Suppressor macrophage treated with lipopolysaccharide for 4 hours (primary cell): Measurements from ENCODE around the gene BAHCC1.

Experiments used
- DNase-seq: peaks from one replicate; pipeline ENCODE4 v3.0.0-alpha.2; 2020

BAHCC1 gene

GRCh38 chr17:81428121-81428515 lies 32.9 kb downstream of the BAHCC1 start:
- DNase-seq, result peak; percentile 30

- no peak for DNase-seq
Observed at GRCh38 chr17:81428516-81428915, 33.3 kb downstream of the BAHCC1 start.

- DNase-seq, result no peak
Observed at GRCh38 chr17:81428948-81429774, 33.9 kb downstream of the BAHCC1 start.

GRCh38 chr17:81429821-81430551 lies 34.7 kb downstream of the BAHCC1 start:
- no peak for DNase-seq

- no peak for DNase-seq
Observed at GRCh38 chr17:81431545-81432482, 36.6 kb downstream of the BAHCC1 start.

GRCh38 chr17:81432941-81433340 lies 37.7 kb downstream of the BAHCC1 start:
- DNase-seq, result no peak

- no peak for DNase-seq
Observed at GRCh38 chr17:81433656-81434055, 38.4 kb downstream of the BAHCC1 start.

- no peak for DNase-seq
Observed at GRCh38 chr17:81434072-81434471, 38.8 kb downstream of the BAHCC1 start.

GRCh38 chr17:81434681-81435417 lies 39.6 kb downstream of the BAHCC1 start:
- DNase-seq, result no peak

GRCh38 chr17:81435652-81436293 lies 40.5 kb downstream of the BAHCC1 start:
- DNase-seq, result no peak

- no peak for DNase-seq
Observed at GRCh38 chr17:81436294-81436849, 41.1 kb downstream of the BAHCC1 start.

- no peak for DNase-seq
Observed at GRCh38 chr17:81437191-81437651, 42.0 kb downstream of the BAHCC1 start.

- DNase-seq, result no peak
Observed at GRCh38 chr17:81438007-81438659, 42.9 kb downstream of the BAHCC1 start.

- DNase-seq, result no peak
Observed at GRCh38 chr17:81438688-81439087, 43.4 kb downstream of the BAHCC1 start.

- DNase-seq, result no peak
Observed at GRCh38 chr17:81440051-81440471, 44.8 kb downstream of the BAHCC1 start.

GRCh38 chr17:81440511-81441244 lies 45.4 kb downstream of the BAHCC1 start:
- no peak for DNase-seq

- DNase-seq, result no peak
Observed at GRCh38 chr17:81442791-81443190, 47.5 kb downstream of the BAHCC1 start.

- DNase-seq, result no peak
Observed at GRCh38 chr17:81443269-81443668, 48.0 kb downstream of the BAHCC1 start.

GRCh38 chr17:81444610-81445339 lies 49.5 kb downstream of the BAHCC1 start:
- no peak for DNase-seq
